Measurements from ENCODE around the gene CENPX. TPM values are rescaled to one million over a fixed set of nuclear protein-coding genes. Genes with fewer than 3 reads are reported as not detected.
A peak's percentile ranks its signal among the peaks of the same experiment; 100 is the strongest.

Gene CENPX
- total and polyA plus RNA-seq, 8 donors = 14.0 to 62.4 (median 19.8) TPM

GRCh38 chr17:81991684-81992305 is 30.9 kb downstream of the CENPX start:
- DNase-seq (peak; percentile 87 to 96 (median 90)), FAIRE-seq (no peak), ATAC-seq (peak; percentile 85 to 91 (median 90))
- Histone ChIP-seq H3K27ac (peak overlapping the region; percentile 49 to 79 (median 72)), H3K9me3 (no peaks in the 10 kb centered on the region), H3K36me3 (no peaks in the 10 kb centered on the region), H3K4me3 (peak overlapping the region in 2 of 4 donors; percentile 13 to 26), H3K4me1 (peaks cover 15 to 20% (median 17%) of the 10 kb centered on the region in 3 donors), H3K27me3 (no peaks in the 10 kb centered on the region)
- 12% methylated on average over 30 to 31 of the region's 31 CpGs for WGBS, 2 donors
- no peak for TF ChIP-seq CTCF (IDR thresholded peaks at IDR 0.05)
- intact Hi-C loops (cut with DNase I) = no loop called here

GRCh38 chr17:81990836-81991683 is 31.6 kb downstream of the CENPX start:
- FAIRE-seq (no peak), DNase-seq (peak; percentile 45 to 82 (median 66)), ATAC-seq (peak; percentile 31 to 42 (median 37))
- intact Hi-C loops (cut with DNase I) = no loop called here
- Histone ChIP-seq H3K36me3 (peaks cover 0 to under 1% (median 0%) of the 10 kb centered on the region in 3 donors), H3K4me3 (no peak overlapping the region), H3K27me3 (no peaks in the 10 kb centered on the region), H3K9me3 (no peaks in the 10 kb centered on the region), H3K27ac (peak overlapping the region; percentile 49 to 79 (median 72)), H3K4me1 (peaks cover 15 to 20% (median 17%) of the 10 kb centered on the region in 3 donors)
- TF ChIP-seq CTCF (IDR thresholded peaks at IDR 0.05) = no peak
- WGBS, 2 donors = 46 to 54% methylated on average over 25 of the region's 25 CpGs

GRCh38 chr17:81987161-81987770 is 35.4 kb downstream of the CENPX start:
- TF ChIP-seq CTCF (IDR thresholded peaks at IDR 0.05) = no peak
- ATAC-seq (no peak), FAIRE-seq (no peak), DNase-seq (no peak)
- H3K27ac ChIP-seq = no peak overlapping the region
- intact Hi-C loops (cut with DNase I) = no loop called here
- H3K36me3 ChIP-seq = peaks cover 0 to 12% (median 0%) of the 10 kb centered on the region in 3 donors
- no peak overlapping the region for H3K4me3 ChIP-seq
- no peaks in the 10 kb centered on the region for H3K27me3 ChIP-seq
- 94 to 95% methylated on average over 26 of the region's 26 CpGs for WGBS, 2 donors
- peaks cover 12 to 14% (median 12%) of the 10 kb centered on the region in 3 donors for H3K4me1 ChIP-seq
- H3K9me3 ChIP-seq = no peaks in the 10 kb centered on the region

GRCh38 chr17:81986606-81987005 is 36.1 kb downstream of the CENPX start:
- ATAC-seq (no peak), FAIRE-seq (no peak), DNase-seq (no peak)
- Histone ChIP-seq H3K36me3 (peaks cover 0 to 12% (median 0%) of the 10 kb centered on the region in 3 donors), H3K4me1 (peaks cover 7% of the 10 kb centered on the region in 3 donors), H3K27ac (no peak overlapping the region), H3K4me3 (no peak overlapping the region), H3K9me3 (no peaks in the 10 kb centered on the region), H3K27me3 (no peaks in the 10 kb centered on the region)
- TF ChIP-seq CTCF (IDR thresholded peaks at IDR 0.05) = no peak
- intact Hi-C loops (cut with DNase I) = no loop called here
- WGBS, 2 donors = 96 to 97% methylated on average over 26 of the region's 26 CpGs
